Esophagus muscularis mucosa (tissue), 4 donors: ENCODE measurements around the gene CNTNAP2. TPM values are rescaled to one million over a fixed set of nuclear protein-coding genes. Genes with fewer than 3 reads are reported as not detected.

Source experiments
- DNase-seq: peaks from one replicate; pipeline ENCODE4 v3.0.0-alpha.2; 2017; ENCODE audit errors: extremely low spot score
- H3K27ac ChIP-seq, 4 donors: fragments of 200-600 bp; sonication (generic); replicated peaks in 1 of 4; 1 replicate in 3 of 4; 2 replicates in 1 of 4; pipeline ENCODE4 v1.5.1; 2016 to 2019; ENCODE audit warnings: mild to moderate bottlenecking in 1 of 4
- H3K27me3 ChIP-seq, 4 donors: fragments of 200-600 bp; sonication (generic); one replicate each; pipeline versions ENCODE4 v1.5.1 to v1.6.0; 2016 to 2019
- H3K36me3 ChIP-seq, 4 donors: fragments of 200-600 bp; sonication (generic); one replicate each; pipeline ENCODE4 v1.5.1; 2016 to 2019
- H3K4me1 ChIP-seq, 4 donors: fragments of 200-600 bp; sonication (generic); one replicate each; pipeline ENCODE4 v1.5.1; 2016 to 2019
- H3K4me3 ChIP-seq, 4 donors: fragments of 200-600 bp; sonication (generic); 1 replicate in 2 of 4; 2 replicates in 2 of 4; pipeline ENCODE4 v1.5.1; 2016 to 2019; ENCODE audit warnings: mild to moderate bottlenecking in 4 of 4, moderate library complexity in 1 of 4
- H3K9me3 ChIP-seq, 4 donors: fragments of 200-600 bp; sonication (generic); 1 replicate in 3 of 4; 2 replicates in 1 of 4; pipeline ENCODE4 v1.5.1; 2016 to 2019
- EP300 ChIP-seq: sonication (generic); formaldehyde crosslinking; IDR thresholded peaks from one replicate; pipeline ENCODE4 v1.6.1; 2017; ENCODE audit warnings: antibody characterized with exemption
- POLR2A ChIP-seq: fragments of 450-650 bp; IDR thresholded peaks from one replicate; pipeline ENCODE4 v1.6.1; 2017; ENCODE audit warnings: antibody characterized with exemption, moderate library complexity, mild to moderate bottlenecking, low read depth
- POLR2AphosphoS5 ChIP-seq, 2 donors: sonication (generic); formaldehyde crosslinking; IDR thresholded peaks; one replicate each; pipeline ENCODE4 v1.6.1; 2017; ENCODE audit warnings: antibody characterized with exemption in 2 of 2
- WGBS: methylation state at CpG from one replicate; pipeline ENCODE4 v1.1.5; 2018; 5-methylcytosine and 5-hydroxymethylcytosine counted together
- intact Hi-C: fragments of 100-400 bp; cut with DNase I; formaldehyde crosslinking; loops from one replicate; pipeline ENCODE4 v1.15.1; 2023
- total RNA-seq, 4 donors: library from RNA; depleted of rRNA; stranded (reverse); fragments of >200 nt; gene quantifications; one replicate each; pipeline versions ENCODE4 v1.1.0 to v1.2.1, GENCODE V29; 2016
- TF ChIP-seq, protein P1 (sequence below), 3 experiments: fragments of 200-600 bp in 2 of 3; fragments of 450-650 bp in 1 of 3; sonication (generic) in 2 of 3; IDR thresholded peaks; one replicate each; pipeline ENCODE4 v1.5.1; 2017 to 2019; ENCODE audit warnings: antibody characterized with exemption in 3 of 3, mild to moderate bottlenecking in 2 of 3, moderate library complexity in 1 of 3

CNTNAP2 gene
- total RNA-seq, 4 donors from 2014 or later, result 1.2 to 2.9 (median 1.9) TPM

DNA sequence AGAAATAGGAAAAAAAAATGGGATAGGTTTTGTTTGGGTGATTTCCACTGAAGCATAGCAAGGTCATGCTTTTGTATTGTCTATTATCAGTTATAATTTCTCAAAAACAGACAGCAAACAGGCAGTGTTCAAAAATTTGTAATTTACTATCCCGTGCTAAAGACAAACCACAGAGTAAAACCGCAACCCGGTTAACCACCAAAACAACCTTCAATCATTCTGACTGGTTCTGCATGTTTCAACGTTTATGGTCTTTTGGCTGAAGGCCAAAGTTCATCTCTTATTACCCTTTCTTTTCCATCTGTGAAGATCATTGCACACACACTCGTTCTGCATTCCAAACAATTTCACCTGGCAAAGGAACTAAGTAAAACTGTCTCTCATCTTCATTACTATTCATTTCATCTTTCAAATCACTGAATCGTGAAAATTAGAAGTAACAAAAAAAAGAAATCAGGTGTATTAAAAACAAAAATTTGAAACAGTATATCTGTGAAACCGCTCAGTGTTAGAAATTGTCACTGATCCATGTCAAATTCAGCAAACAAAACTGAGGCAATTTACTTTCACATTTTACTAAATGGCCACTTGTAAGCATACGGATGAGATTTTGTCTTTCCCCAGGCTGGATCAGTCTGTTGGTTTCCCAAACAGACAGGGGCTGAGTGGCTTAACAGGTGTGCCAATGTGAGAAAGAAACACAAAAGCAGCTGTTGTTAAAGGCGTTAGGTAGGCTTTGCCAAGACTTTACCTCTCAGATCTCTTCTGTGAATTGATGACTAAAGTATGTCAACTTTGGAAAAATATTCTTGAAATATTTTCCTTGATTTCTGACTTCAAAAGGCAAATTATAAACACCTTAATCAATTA is 539.6 kb downstream of the CNTNAP2 start:
- WGBS, result 22% methylated on average over 9 of the region's 9 CpGs
- H3K4me1 ChIP-seq, result no peaks in the 10 kb centered on the region
- no peak for DNase-seq
- intact Hi-C loops, result no loop called here
- H3K27me3 ChIP-seq, result no peaks in the 10 kb centered on the region
- no peaks in the 10 kb centered on the region for H3K36me3 ChIP-seq
- no peak overlapping the region for H3K4me3 ChIP-seq
- H3K27ac ChIP-seq, result no peak overlapping the region
- TF ChIP-seq POLR2AphosphoS5 (IDR thresholded peaks at IDR 0.05) (no peak), POLR2A (no peak), EP300 (no peak)
- TF ChIP-seq, protein P1, sequence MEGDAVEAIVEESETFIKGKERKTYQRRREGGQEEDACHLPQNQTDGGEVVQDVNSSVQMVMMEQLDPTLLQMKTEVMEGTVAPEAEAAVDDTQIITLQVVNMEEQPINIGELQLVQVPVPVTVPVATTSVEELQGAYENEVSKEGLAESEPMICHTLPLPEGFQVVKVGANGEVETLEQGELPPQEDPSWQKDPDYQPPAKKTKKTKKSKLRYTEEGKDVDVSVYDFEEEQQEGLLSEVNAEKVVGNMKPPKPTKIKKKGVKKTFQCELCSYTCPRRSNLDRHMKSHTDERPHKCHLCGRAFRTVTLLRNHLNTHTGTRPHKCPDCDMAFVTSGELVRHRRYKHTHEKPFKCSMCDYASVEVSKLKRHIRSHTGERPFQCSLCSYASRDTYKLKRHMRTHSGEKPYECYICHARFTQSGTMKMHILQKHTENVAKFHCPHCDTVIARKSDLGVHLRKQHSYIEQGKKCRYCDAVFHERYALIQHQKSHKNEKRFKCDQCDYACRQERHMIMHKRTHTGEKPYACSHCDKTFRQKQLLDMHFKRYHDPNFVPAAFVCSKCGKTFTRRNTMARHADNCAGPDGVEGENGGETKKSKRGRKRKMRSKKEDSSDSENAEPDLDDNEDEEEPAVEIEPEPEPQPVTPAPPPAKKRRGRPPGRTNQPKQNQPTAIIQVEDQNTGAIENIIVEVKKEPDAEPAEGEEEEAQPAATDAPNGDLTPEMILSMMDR (IDR thresholded peaks at IDR 0.05), result no peak
- H3K9me3 ChIP-seq, result no peaks in the 10 kb centered on the region

DNA sequence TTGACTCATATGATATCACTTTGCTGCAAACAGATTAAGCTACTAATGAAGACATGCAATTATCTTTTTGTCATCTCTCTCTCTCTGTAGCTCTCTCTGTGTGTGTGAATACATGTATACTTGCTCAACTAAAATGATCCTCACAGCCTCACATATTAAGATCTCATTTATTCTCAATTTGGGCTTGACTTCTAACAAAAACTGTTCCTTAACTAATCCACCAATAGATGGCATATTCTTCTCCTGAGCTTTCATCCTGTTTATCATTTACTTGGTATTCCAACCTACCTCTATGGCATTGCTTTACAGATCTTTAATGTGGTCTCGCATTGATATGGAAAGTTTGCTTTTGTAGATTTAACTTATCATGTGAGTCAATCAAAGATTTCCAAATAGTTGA is 540.4 kb downstream of the CNTNAP2 start:
- Histone ChIP-seq H3K36me3 (no peaks in the 10 kb centered on the region), H3K4me3 (no peak overlapping the region), H3K27ac (no peak overlapping the region), H3K4me1 (no peaks in the 10 kb centered on the region), H3K9me3 (no peaks in the 10 kb centered on the region), H3K27me3 (no peaks in the 10 kb centered on the region)
- no peak for DNase-seq
- intact Hi-C loops, result no loop called here
- TF ChIP-seq POLR2A (no peak), POLR2AphosphoS5 (IDR thresholded peaks at IDR 0.05) (no peak), EP300 (no peak)
- TF ChIP-seq, protein P1 (IDR thresholded peaks at IDR 0.05), result no peak
- WGBS, result 95% methylated on average over 1 of the region's 1 CpG

- no peaks in the 10 kb centered on the region for H3K4me1 ChIP-seq
- H3K36me3 ChIP-seq, result no peaks in the 10 kb centered on the region
- TF ChIP-seq, protein P1 (IDR thresholded peaks at IDR 0.05), result no peak
- no peak for TF ChIP-seq POLR2AphosphoS5 (IDR thresholded peaks at IDR 0.05)
- no peak for TF ChIP-seq POLR2A
- no peak for TF ChIP-seq EP300
- no peaks in the 10 kb centered on the region for H3K27me3 ChIP-seq
- 77% methylated on average over 4 of the region's 4 CpGs for WGBS
- intact Hi-C loops, result no loop called here
- no peaks in the 10 kb centered on the region for H3K9me3 ChIP-seq
- DNase-seq, result no peak
- no peak overlapping the region for H3K4me3 ChIP-seq
- no peak overlapping the region for H3K27ac ChIP-seq
Measured at GRCh38 chr7:146658604-146659003, 542.0 kb downstream of the CNTNAP2 start.

DNA sequence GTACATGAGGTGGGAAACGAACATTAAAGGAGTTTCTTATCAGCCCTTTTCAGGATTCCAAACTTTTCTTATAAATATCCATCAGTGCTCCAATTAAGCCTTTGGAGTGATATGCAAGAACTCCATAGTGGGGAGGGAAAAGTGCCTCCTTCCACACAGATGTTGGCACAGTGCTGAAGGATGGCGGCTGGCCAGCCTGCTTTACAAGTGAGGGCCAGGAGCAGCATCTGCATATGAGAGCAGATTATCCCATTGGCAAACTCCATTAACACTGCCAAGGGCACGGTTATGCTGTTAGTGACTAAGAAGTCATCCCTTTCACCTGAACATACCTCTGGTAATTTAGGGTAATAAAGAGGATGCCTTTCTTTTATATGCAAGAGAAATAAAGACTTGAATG is 543.1 kb downstream of the CNTNAP2 start:
- no peak for TF ChIP-seq POLR2AphosphoS5 (IDR thresholded peaks at IDR 0.05)
- TF ChIP-seq, protein P1 (IDR thresholded peaks at IDR 0.05), result no peak
- Histone ChIP-seq H3K9me3 (no peaks in the 10 kb centered on the region), H3K4me1 (no peaks in the 10 kb centered on the region), H3K27me3 (no peaks in the 10 kb centered on the region), H3K4me3 (no peak overlapping the region), H3K36me3 (no peaks in the 10 kb centered on the region), H3K27ac (no peak overlapping the region)
- DNase-seq, result no peak
- WGBS, result 82% methylated on average over 3 of the region's 3 CpGs
- intact Hi-C loops, result no loop called here

GRCh38 chr7:146660839-146661238 is 544.2 kb downstream of the CNTNAP2 start:
- H3K4me3 ChIP-seq, result no peak overlapping the region
- no peaks in the 10 kb centered on the region for H3K36me3 ChIP-seq
- DNase-seq, result no peak
- H3K27me3 ChIP-seq, result no peaks in the 10 kb centered on the region
- 36% methylated on average over 5 of the region's 5 CpGs for WGBS
- no peak overlapping the region for H3K27ac ChIP-seq
- no peak for TF ChIP-seq POLR2AphosphoS5 (IDR thresholded peaks at IDR 0.05)
- TF ChIP-seq EP300, result no peak
- TF ChIP-seq, protein P1 (IDR thresholded peaks at IDR 0.05), result no peak
- intact Hi-C loops, result no loop called here
- no peaks in the 10 kb centered on the region for H3K9me3 ChIP-seq
- H3K4me1 ChIP-seq, result no peaks in the 10 kb centered on the region
